ENCODE data around the gene ADISSP. TPM values are rescaled to one million over a fixed set of nuclear protein-coding genes. Genes with fewer than 3 reads are reported as not detected.
A peak's percentile ranks its signal among the peaks of the same experiment; 100 is the strongest.

Gene ADISSP
- total and polyA plus RNA-seq, 2 of the 13 experiments (the other 11 are each of a cell fraction or from before 2014, with no cell fraction given), result 38.3 to 90.6 TPM

GRCh38 chr20:3768342-3769130 is 983 bp upstream of the ADISSP start (continued):
- TF ChIP-seq HOMEZ (CRISPR knock-in tag; IDR thresholded peaks at IDR 0.05; ENCODE audit: low read depth) (no peak), ETV5 (CRISPR knock-in tag; IDR thresholded peaks at IDR 0.05; ENCODE audit: borderline replicate concordance) (no peak), NONO (IDR thresholded peaks at IDR 0.05) (no peak), NONO (CRISPR knock-in tag; conservative IDR thresholded peaks at IDR 0.05) (0 out of 2 replicates have a peak, but pooled peaks have one; percentile 17), ZNF446 (CRISPR knock-in tag; IDR thresholded peaks at IDR 0.05) (no peak), ZNF276 (CRISPR knock-in tag; IDR thresholded peaks at IDR 0.05; ENCODE audit: low read depth) (peak; percentile 36; the same call in 1 of the 2 replicates), NCOA1 (CRISPR knock-in tag; IDR thresholded peaks at IDR 0.05) (0 out of 2 replicates have a peak, but pooled peaks have one; percentile 20), SOX13 (IDR thresholded peaks at IDR 0.05) (no peak; the same call in 1 of the 2 replicates), SOX13 (CRISPR knock-in tag; conservative IDR thresholded peaks at IDR 0.05 in 1 of 2, IDR thresholded peaks at IDR 0.05 in 1 of 2) (0 out of 4 replicates have a peak, but pooled peaks of 1 of the 2 experiments have one; percentile 24), ZSCAN21 (CRISPR knock-in tag; IDR thresholded peaks at IDR 0.05; ENCODE audit: borderline replicate concordance) (no peak), ZNF75D (CRISPR knock-in tag; IDR thresholded peaks at IDR 0.05; ENCODE audit: borderline replicate concordance) (no peak), GABPB1 (CRISPR knock-in tag; IDR thresholded peaks at IDR 0.05) (no peak), TERF1 (CRISPR knock-in tag; IDR thresholded peaks at IDR 0.05) (0 out of 2 replicates have a peak, but pooled peaks have one; percentile 72), ZBTB38 (CRISPR knock-in tag; IDR thresholded peaks at IDR 0.05) (peak; percentile 52; the same call in 1 of the 2 replicates), GATAD1 (CRISPR knock-in tag; IDR thresholded peaks at IDR 0.05) (0 out of 2 replicates have a peak, but pooled peaks have one; percentile 22), ZNF782 (CRISPR knock-in tag; IDR thresholded peaks at IDR 0.05; ENCODE audit: borderline replicate concordance) (0 out of 2 replicates have a peak, but pooled peaks have one; percentile 24), ZBTB3 (CRISPR knock-in tag; IDR thresholded peaks at IDR 0.05; ENCODE audit: borderline replicate concordance, low read depth) (no peak), KLF11 (CRISPR knock-in tag; IDR thresholded peaks at IDR 0.05) (no peak; the same call in 1 of the 2 replicates), HNRNPL (IDR thresholded peaks at IDR 0.05; ENCODE audit: low read depth, low read length) (no peak), MXD4 (CRISPR knock-in tag; IDR thresholded peaks at IDR 0.05) (peak; percentile 51; the same call in 1 of the 2 replicates), ELF4 (CRISPR knock-in tag; IDR thresholded peaks at IDR 0.05; ENCODE audit: borderline replicate concordance) (no peak), ZIK1 (CRISPR knock-in tag; IDR thresholded peaks at IDR 0.05; ENCODE audit: borderline replicate concordance, low read depth) (peak; percentile 89; the same call in 1 of the 2 replicates), ERF (CRISPR knock-in tag; IDR thresholded peaks at IDR 0.05) (peak; percentile 25; the same call in 1 of the 2 replicates), ARNTL (CRISPR knock-in tag; IDR thresholded peaks at IDR 0.05) (0 out of 2 replicates have a peak, but pooled peaks have one; percentile 7)

All from HepG2 (cell line).